ENCODE data around the gene ANO10.
"Not testable (repeated sequence)": the region's sequence is repeated elsewhere in the genome, so short reads cannot be mapped to it uniquely, and the experiment has no call there.

The ANO10 gene

DNA sequence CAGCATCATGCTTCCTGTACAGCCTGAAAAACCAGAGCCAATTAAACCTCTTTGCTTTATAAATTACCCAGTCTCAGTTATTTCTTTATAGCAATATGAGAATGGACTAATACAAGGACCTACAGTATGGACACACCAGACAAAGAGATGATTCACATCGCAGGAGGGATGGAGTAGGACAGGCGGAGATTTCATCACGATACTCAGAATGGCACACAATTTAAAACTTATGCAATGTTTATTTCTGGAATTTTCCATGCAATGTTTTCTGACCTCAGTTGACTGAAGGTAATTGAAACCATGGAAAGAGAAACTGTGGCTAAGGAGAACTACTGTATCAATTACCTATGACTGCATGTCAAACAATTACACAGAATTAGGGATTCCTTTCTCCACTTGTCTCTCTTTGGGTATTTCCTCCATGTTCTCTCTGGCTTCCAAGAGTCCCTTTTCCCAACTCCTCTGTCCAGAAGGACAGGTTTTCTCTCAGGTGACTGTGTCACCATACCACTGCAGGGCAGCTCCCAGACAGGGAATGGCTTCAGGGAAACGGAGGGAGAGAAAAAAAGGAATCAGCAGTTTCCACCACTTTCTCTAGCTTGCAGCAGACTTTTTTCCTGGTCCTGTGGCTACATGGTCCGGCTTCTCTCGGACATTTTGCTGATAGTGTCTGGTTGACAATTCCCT is 3.0 kb upstream of the ANO10 start:
- no peak for DNase-seq

GRCh38 chr3:43620831-43621655 is 768 bp downstream of the ANO10 start:
- DNase-seq: no peak

- DNase-seq: no peak
Measured at GRCh38 chr3:43619588-43619987, 2.2 kb downstream of the ANO10 start.

DNA sequence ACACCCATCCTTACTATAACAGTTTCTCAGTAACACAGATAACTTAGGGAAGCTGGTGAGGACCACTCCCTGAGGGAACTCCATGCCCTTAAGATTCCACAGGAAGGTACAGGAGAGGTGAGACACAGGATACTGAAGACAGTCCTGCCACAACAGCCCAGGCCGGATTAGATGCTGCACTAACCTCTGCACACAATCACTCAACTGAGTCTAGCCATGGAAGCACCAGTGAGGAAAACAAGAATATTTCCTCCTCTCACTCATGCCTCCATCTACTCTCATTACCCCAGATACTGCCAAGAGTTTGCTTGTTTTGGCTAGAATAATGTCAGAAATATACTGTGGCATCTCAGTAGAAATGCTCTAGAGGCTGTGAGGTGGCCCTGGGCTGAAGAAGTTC is 3.7 kb downstream of the ANO10 start:
- no peak for DNase-seq

DNA sequence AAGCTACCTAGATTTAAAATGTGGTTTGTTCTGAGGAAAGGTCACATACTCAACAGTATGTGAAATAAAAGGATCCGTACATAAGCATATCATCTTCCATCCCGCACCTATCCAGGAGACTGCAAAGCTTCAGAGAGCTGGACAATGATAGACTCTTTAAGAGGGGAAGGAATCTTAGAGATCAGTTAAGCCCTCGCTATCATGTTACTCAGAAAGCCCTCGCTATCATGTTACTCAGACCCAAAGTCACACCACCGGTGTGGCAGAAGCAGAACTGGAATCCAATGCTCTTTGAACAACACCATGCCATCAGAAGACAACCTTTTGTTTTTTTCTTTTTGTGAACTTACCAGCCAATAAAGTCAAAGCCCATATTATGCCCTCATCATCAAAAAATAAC is 5.8 kb downstream of the ANO10 start:
- no peak for DNase-seq

DNA sequence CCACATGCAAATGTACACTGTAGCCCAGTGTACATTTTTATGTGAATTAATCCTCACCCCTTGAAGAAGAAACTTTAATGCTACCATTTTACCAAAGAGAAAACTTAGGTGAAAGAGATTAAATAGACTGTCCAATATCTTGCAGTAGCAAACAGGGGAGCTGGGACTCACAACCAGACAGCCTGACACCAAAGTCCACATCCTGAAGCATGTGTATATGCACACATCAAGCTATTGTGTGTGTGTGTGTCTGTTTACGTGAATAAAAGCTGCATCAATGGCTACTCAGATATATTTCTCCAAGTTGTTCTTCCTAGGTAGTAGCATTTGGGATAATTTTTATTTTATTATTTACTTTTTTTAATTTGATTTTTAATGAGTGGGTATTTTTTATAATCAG is 6.7 kb downstream of the ANO10 start:
- no peak for DNase-seq

DNA sequence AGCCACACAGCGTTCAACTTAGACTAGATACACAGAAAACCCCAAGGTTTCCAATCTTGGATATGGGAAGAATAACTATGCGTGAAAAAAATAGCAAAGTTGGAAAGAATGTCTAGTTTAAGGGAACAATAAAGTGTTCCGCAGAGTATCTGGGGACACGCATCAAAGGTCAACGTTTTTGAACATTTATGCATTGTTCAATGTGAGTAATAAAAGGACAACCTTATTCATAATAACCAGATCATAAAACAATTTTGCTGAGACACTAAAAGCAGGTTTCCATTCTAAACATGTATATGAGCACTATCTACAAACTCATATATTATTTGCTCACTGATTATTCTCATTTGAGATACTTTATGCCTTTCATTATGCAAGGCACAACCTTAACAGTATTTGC is 7.8 kb downstream of the ANO10 start:
- DNase-seq: no peak

DNA sequence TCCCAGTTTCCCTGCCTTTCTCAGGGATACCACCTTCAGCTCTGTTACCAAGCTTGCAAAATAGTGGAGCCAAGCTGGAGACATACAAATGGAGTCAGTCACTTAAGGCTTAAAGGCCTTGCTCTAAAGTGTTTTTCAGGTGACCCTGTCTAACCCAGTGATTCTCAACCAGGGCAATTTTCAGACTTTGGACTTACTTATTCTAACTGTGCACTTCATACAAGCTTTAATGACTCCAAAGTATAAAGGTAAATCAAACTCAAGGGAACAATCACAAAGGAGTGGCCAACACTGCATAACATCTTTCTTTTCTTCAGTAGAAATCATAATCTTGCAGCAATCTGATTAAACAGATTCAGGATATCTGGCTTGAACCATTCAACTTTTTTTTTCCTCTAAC is 9.4 kb downstream of the ANO10 start:
- no peak for DNase-seq

DNA sequence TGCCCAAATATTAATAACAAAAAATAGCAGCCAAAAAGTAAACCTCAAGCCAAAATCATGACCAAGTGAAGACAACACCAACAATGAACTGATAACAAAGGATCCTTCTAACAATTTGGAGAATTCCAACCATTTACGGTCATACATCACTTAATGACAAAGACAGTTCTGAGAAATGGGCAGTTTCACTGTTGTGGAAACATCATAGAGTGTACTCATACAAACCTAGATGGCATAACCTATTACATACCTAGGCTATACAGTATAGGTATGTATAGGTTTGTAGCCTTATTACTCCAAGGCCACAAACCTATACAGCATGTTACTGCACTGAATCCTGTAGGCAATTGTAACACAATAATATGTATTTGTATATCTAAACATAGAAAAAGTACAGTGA is 12.4 kb downstream of the ANO10 start:
- DNase-seq: no peak

DNA sequence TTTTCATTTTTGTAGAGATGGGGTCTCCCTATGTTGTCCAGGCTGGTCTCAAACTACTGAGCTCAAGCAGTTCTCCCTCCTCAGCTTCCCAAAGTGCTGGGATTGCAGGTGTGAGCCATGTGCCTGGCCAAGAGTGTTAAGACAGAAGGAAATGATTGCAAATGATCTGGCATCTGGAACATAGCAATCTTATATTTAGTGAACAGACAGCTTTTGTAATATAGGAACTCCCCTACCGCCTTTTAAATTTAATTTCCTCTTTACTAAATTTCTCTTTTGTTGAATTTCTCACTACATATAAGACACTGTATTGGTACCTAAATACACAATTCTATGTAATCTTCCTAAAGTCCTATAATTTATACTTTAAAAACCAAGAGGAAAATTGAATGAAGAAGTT is 13.1 kb downstream of the ANO10 start:
- DNase-seq: no peak

- DNase-seq: no peak
Measured at GRCh38 chr3:43606284-43606683, 15.5 kb downstream of the ANO10 start.

DNA sequence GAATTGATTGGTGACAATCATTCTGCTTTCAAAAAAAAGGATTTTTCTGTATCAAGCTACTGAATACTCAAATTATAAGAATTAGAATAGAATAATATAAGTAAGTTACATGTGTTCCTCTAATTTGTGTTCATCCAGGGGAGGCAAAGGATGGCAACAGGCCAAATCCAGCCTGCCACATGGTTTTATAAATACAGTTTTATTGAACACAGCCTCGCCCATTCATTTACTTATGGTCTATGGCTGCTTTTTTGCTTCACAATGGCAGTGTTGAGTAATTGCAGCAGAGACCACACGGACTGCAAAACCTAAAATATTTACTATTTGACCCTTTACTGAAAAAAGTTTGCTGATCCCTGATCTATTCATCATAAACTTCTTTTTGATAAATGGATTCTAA is 21.9 kb downstream of the ANO10 start:
- not testable (repeated sequence) for DNase-seq

GRCh38 chr3:43597961-43598360 is 23.9 kb downstream of the ANO10 start:
- no peak for DNase-seq

GRCh38 chr3:43596178-43596577 is 25.6 kb downstream of the ANO10 start:
- DNase-seq: not testable (repeated sequence)

DNA sequence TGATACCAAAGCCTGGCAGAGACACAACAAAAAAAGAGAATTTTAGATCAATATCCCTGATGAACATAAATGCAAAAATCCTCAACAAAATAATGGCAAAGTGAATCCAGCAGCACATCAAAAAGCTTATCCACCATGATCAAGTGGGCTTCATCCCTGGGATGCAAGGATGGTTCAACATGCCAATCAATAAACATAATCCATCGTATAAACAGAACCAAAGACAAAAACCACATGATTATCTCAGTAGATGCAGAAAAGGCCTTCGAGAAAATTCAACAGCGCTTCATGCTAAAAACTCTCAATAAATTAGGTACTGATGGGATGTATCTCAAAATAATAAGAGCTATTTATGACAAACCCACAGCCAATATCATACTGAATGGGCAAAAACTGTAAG is 26.5 kb downstream of the ANO10 start:
- not testable (repeated sequence) for DNase-seq

DNA sequence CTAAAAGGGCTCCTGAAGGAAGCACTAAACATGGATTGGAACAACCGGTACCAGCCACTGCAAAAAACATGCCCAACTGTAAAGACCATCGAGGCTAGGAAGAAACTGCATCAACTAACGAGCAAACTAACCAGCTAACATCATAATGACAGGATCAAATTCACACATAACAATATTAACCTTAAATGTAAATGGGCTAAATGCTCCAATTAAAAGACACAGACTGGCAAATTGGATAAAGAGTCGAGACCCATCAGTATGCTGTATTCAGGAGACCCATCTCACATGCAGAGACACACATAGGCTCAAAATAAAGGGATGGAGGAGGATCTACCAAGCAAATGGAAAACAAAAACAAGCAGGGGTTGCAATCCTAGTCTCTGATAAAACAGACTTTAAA is 28.2 kb downstream of the ANO10 start:
- DNase-seq: not testable (repeated sequence)

- DNase-seq: not testable (repeated sequence)
Measured at GRCh38 chr3:43591866-43592265, 29.9 kb downstream of the ANO10 start.

DNA sequence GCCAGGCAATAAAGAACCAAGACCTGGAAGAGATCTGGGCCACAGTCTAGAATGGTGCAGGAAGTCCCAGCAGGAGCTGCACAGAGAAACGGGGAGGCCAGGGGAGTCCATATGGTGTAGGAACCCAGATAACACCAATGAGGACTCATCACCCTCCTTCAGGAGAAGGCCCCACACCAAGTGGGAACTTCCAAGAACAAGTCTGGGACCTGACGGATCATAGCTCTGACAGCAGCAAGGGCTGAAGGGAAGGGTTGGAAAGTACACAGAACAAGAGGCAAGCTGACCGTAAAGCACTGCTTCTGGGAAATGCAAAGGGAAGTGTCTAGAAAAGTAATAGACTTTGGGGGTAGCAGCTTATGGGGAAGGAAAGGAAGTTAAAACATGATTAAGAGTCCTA is 34.5 kb downstream of the ANO10 start:
- DNase-seq: no peak

DNA sequence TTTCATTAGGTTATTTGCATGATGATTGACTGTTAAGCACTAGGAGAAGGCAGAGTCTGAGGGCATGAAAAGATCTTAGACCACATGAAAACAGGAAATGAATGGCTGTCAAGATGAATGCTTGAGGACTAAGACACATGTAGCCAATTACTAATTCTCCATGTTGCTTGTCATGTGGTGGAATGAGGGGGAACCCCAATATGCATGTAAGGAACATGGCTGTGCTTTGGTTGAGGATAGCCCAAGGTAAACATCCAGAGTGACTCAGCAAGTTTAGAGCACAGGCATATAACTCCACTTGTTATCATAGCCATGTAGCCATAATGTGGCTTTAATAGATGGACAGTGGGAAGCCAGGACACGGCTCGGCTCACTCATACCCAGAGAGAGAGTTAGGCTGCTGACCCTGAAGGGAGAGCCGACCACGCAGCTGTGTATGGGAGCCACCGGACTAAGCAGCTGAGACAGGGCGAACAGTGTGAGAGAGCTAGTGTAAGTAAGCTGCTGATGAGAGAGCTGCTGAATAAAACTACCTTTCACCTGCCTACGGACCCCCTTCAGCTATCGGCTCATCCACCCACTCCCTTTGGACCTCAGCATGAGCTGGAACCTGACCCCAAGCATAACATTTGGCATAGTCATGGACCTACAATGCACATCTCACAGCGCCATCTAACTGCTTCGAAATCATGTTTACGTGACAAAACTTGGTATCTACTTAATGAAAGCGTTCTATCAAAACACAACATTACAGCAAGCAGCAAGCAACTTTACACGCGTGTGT is 37.6 kb downstream of the ANO10 start:
- DNase-seq: no peak

DNA sequence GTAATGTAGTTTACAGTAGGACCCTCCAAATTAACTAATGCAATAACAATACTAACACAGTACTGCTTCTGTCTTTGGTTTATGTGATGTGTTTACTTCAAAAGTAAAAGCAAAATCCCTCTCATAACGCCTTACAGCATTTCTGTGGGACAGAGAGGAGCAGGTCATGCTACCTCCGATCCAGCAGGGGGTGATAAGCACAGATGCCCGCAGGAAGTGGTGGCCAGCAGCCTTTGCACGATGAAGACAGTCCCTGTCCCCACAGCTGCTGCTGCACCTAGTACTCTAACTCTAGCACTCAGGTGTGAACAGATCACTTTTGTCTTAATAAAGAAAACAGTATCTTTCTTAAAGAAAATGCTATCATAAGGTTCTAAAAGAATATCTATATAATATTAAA is 38.3 kb downstream of the ANO10 start:
- no peak for DNase-seq

DNA sequence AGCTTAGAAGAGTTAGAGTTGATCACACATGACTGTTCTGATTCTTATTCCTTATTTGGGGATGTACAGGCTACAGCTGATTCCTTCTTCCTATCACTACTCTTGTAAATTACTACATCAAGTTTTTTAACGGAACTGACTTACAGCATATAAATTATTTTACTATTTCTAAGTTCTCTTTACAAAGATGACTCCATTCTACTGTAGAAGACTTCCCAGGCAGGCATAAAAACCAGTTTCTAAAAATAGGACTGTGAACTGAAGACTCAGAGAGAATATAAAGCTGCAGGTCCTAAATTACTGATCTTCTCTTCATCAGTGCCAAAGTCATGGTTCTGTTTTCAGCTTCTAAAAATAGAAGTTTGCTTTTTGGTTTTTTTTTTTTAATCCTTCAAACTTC is 38.9 kb downstream of the ANO10 start:
- DNase-seq: no peak

GRCh38 chr3:43581343-43581742 is 40.5 kb downstream of the ANO10 start:
- no peak for DNase-seq

DNA sequence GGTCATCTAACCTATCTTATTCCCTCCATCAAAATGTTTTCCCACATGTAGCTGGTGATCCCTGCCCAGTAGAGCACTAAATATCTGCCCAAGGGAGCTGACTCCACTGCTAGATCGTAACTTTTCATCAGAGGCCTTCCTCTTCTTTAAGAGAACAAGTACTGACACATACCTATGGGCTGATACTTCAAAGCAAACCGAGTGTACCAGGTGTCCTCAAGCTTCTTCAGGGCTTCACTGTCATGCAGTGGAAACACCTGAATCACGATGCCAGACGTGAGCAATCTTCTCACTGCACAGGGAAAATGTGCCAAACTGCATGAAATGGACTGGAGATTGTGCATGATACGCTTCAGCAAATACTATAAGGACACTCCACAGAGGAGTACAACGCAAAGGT is 41.6 kb downstream of the ANO10 start:
- DNase-seq: no peak

- DNase-seq: no peak
Measured at GRCh38 chr3:43573576-43573975, 48.2 kb downstream of the ANO10 start.

All from CD4-positive, alpha-beta T cell treated with Interleukin-15 for 1 hour (primary cell).